Parathyroid adenoma (tissue), 2 donors: ENCODE results near the gene DPAGT1.
A peak's percentile ranks its signal among the peaks of the same experiment; 100 is the strongest.

ENCODE experiments used
- H2AFZ ChIP-seq: fragments of 300-600 bp; sonication (generic); one replicate; pipeline ENCODE4 v1.7.0; 2017; ENCODE audit warnings: antibody characterized with exemption, mild to moderate bottlenecking
- H3K27ac ChIP-seq: fragments of 300-600 bp; sonication (generic); one replicate; pipeline ENCODE4 v1.7.0; 2017
- H3K27me3 ChIP-seq: fragments of 300-600 bp; sonication (generic); one replicate; pipeline ENCODE4 v1.7.0; 2017; ENCODE audit warnings: low read length; ENCODE audit not compliant: control insufficient read depth, insufficient read depth
- H3K36me3 ChIP-seq: fragments of 300-600 bp; sonication (generic); one replicate; pipeline ENCODE4 v1.7.0; 2017; ENCODE audit warnings: low read length; ENCODE audit not compliant: control insufficient read depth, insufficient read depth
- H3K4me1 ChIP-seq: fragments of 300-600 bp; sonication (generic); one replicate; pipeline ENCODE4 v1.7.0; 2017; ENCODE audit warnings: control low read depth
- H3K4me2 ChIP-seq: fragments of 300-600 bp; sonication (generic); one replicate; pipeline ENCODE4 v1.7.0; 2017; ENCODE audit warnings: low read length
- H3K4me3 ChIP-seq: fragments of 300-600 bp; sonication (generic); one replicate; pipeline ENCODE4 v1.7.0; 2017; ENCODE audit warnings: low read depth, low read length
- H3K79me2 ChIP-seq: fragments of 300-600 bp; sonication (generic); one replicate; pipeline ENCODE4 v1.7.0; 2017; ENCODE audit warnings: control low read depth
- H3K9ac ChIP-seq: fragments of 300-600 bp; sonication (generic); one replicate; pipeline ENCODE4 v1.7.0; 2017; ENCODE audit warnings: mild to moderate bottlenecking
- H3K9me3 ChIP-seq: fragments of 300-600 bp; sonication (generic); one replicate; pipeline ENCODE4 v1.7.0; 2017; ENCODE audit warnings: low read length; ENCODE audit not compliant: control insufficient read depth
- CTCF ChIP-seq: fragments of 300-600 bp; sonication (generic); IDR thresholded peaks from one replicate; pipeline ENCODE4 v1.7.0; 2017; ENCODE audit warnings: antibody characterized with exemption, mild to moderate bottlenecking
- donor health status: primary hyperparathyroidism.

DPAGT1 gene

DNA sequence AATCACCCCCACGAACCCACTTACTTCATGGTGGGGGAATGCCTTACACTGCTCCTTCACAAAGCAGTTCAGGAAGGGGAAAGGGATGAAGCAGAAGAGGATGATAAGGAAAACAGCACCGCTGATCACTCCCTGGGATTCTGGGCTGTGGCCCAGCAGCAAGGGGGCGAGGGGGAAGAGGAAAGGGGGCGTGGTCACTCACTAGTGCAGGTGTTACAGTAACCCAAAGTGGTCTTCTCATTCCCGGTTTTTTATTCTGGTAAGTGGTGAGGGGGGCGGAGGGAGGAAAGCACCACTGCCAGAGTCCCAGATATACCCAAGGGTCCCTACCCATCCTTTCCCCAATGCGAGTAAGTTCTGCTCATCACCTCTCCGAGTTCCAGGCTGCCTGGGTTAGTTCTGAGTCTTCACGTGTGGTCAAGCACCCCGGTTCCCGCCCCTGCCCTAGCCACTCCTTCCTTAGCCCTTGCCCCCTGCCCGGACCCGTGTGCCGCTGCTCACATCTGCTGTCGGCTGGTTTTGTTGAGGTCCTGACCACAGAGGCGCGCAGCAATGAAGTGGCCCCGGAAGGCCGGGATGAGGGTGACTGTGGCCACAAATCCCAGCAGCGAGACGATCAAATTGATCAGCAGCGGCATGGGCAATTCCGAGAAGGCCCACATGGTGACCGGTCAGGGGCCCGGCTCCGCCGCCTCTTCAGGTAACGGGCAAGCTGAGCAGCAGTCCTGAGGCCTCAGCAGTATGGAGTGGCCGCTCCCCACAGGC, 477 bp downstream of the DPAGT1 start:
- H3K27ac ChIP-seq = peak overlapping the region; percentile 95
- no peak for TF ChIP-seq CTCF
- peak overlapping the region; percentile 91 for H3K4me2 ChIP-seq
- no peaks in the 10 kb centered on the region for H3K9me3 ChIP-seq
- H3K36me3 ChIP-seq = no peaks in the 10 kb centered on the region
- peak overlapping the region; percentile 95 for H2AFZ ChIP-seq
- H3K79me2 ChIP-seq = no peaks in the 10 kb centered on the region
- H3K9ac ChIP-seq = no peak overlapping the region
- H3K27me3 ChIP-seq = no peaks in the 10 kb centered on the region
- peaks cover 4% of the 10 kb centered on the region for H3K4me1 ChIP-seq
- peak overlapping the region; percentile 70 for H3K4me3 ChIP-seq

GRCh38 chr11:119100246-119100970, 1.2 kb downstream of the DPAGT1 start:
- H3K4me2 ChIP-seq = peak overlapping the region; percentile 91
- no peaks in the 10 kb centered on the region for H3K79me2 ChIP-seq
- H3K4me1 ChIP-seq = peaks cover 4% of the 10 kb centered on the region
- no peak overlapping the region for H3K27ac ChIP-seq
- H3K9me3 ChIP-seq = no peaks in the 10 kb centered on the region
- H3K36me3 ChIP-seq = no peaks in the 10 kb centered on the region
- no peak for TF ChIP-seq CTCF
- peak overlapping the region; percentile 70 for H3K4me3 ChIP-seq
- no peak overlapping the region for H2AFZ ChIP-seq
- no peak overlapping the region for H3K9ac ChIP-seq
- H3K27me3 ChIP-seq = no peaks in the 10 kb centered on the region

DNA sequence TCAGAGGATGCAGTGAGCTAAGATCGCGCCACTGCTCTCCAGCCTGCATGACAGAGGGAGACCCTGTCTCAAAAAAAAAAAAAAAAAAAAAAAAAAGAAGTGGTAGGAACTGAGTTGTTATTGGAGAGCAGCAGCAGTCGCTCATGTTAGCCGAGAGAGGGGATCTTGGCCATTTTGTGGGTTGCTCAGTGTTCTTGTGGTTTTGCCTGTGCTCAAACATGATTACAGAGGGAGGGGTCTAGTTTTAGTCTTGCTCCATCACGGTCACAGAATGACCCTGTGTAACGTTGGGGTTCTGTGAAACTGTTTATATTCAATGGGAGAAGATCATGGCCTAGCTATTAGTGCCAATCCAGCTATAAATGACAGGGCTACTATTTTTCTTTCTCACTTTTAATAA, 1.9 kb downstream of the DPAGT1 start:
- Histone ChIP-seq H3K36me3 (no peaks in the 10 kb centered on the region), H3K4me2 (no peak overlapping the region), H3K4me3 (no peak overlapping the region), H3K9me3 (no peaks in the 10 kb centered on the region), H3K4me1 (peaks cover 4% of the 10 kb centered on the region), H3K27ac (no peak overlapping the region), H3K9ac (no peak overlapping the region), H3K79me2 (no peaks in the 10 kb centered on the region), H3K27me3 (no peaks in the 10 kb centered on the region), H2AFZ (no peak overlapping the region)
- no peak for TF ChIP-seq CTCF

- H3K27me3 ChIP-seq = no peaks in the 10 kb centered on the region
- H3K4me3 ChIP-seq = peak overlapping the region; percentile 77
- no peaks in the 10 kb centered on the region for H3K79me2 ChIP-seq
- peak; percentile 12 for TF ChIP-seq CTCF
- peak overlapping the region; percentile 82 for H2AFZ ChIP-seq
- no peak overlapping the region for H3K9ac ChIP-seq
- H3K4me2 ChIP-seq = peak overlapping the region; percentile 96
- H3K36me3 ChIP-seq = no peaks in the 10 kb centered on the region
- peaks cover 7% of the 10 kb centered on the region for H3K4me1 ChIP-seq
- H3K9me3 ChIP-seq = no peaks in the 10 kb centered on the region
- H3K27ac ChIP-seq = peak overlapping the region; percentile 78
Measured at GRCh38 chr11:119095066-119095880, 6.4 kb downstream of the DPAGT1 start.
